ENCODE data around the gene KHK.

KHK gene

GRCh38 chr2:27049422-27050280 is 36.9 kb upstream of the KHK start:
- no peak for DNase-seq (ENCODE audit: low read depth in 1 of 2, low spot score in 1 of 2)
- TF ChIP-seq CTCF (IDR thresholded peaks at IDR 0.05; ENCODE audit: insufficient read depth, low read length): no peak
- TF ChIP-seq GABPA (IDR thresholded peaks at IDR 0.05; ENCODE audit: low read depth): no peak
- TF ChIP-seq SPI1 (IDR thresholded peaks at IDR 0.05; ENCODE audit: borderline replicate concordance, low read depth): no peak
- no peak; the same call in 1 of the 2 replicates for TF ChIP-seq POLR2AphosphoS5 (IDR thresholded peaks at IDR 0.05; ENCODE audit: low read depth)
- no peak for TF ChIP-seq REST (IDR thresholded peaks at IDR 0.05; ENCODE audit: insufficient replicate concordance, low read depth)
- peak overlapping the region; percentile 98 for H3K4me3 ChIP-seq (replicated peaks; ENCODE audit: insufficient read depth, low read length)
- H3K27me3 ChIP-seq (ENCODE audit: insufficient read depth, poor library complexity, severe bottlenecking): no peaks in the 10 kb centered on the region
- peak overlapping the region; percentile 82 for H3K27ac ChIP-seq (replicated peaks)

- Histone ChIP-seq H3K27ac (replicated peaks) (peak overlapping the region; percentile 82), H3K4me3 (replicated peaks; ENCODE audit: insufficient read depth, low read length) (peak overlapping the region; percentile 98), H3K27me3 (ENCODE audit: insufficient read depth, poor library complexity, severe bottlenecking) (no peaks in the 10 kb centered on the region)
- peak; percentile 87 to 89 for DNase-seq (ENCODE audit: low read depth in 1 of 2, low spot score in 1 of 2)
- TF ChIP-seq GABPA (IDR thresholded peaks at IDR 0.05; ENCODE audit: low read depth): no peak; the same call in 1 of the 2 replicates
- no peak for TF ChIP-seq CTCF (IDR thresholded peaks at IDR 0.05; ENCODE audit: insufficient read depth, low read length)
- no peak for TF ChIP-seq POLR2AphosphoS5 (IDR thresholded peaks at IDR 0.05; ENCODE audit: low read depth)
- TF ChIP-seq SPI1 (IDR thresholded peaks at IDR 0.05; ENCODE audit: borderline replicate concordance, low read depth): no peak
- no peak for TF ChIP-seq REST (IDR thresholded peaks at IDR 0.05; ENCODE audit: insufficient replicate concordance, low read depth)
Measured at GRCh38 chr2:27050281-27050995, 36.1 kb upstream of the KHK start.

- Histone ChIP-seq H3K27ac (replicated peaks) (peak within 1 kb of the TSS; percentile 82), H3K4me3 (replicated peaks; ENCODE audit: insufficient read depth, low read length) (peak within 1 kb of the TSS; percentile 98), H3K27me3 (ENCODE audit: insufficient read depth, poor library complexity, severe bottlenecking) (no peaks in the 10 kb centered on the region)
- TF ChIP-seq GABPA (IDR thresholded peaks at IDR 0.05; ENCODE audit: low read depth): no peak; the same call in 1 of the 2 replicates
- TF ChIP-seq CTCF (IDR thresholded peaks at IDR 0.05; ENCODE audit: insufficient read depth, low read length): no peak
- TF ChIP-seq POLR2AphosphoS5 (IDR thresholded peaks at IDR 0.05; ENCODE audit: low read depth): peak; percentile 74
- TF ChIP-seq REST (IDR thresholded peaks at IDR 0.05; ENCODE audit: insufficient replicate concordance, low read depth): no peak
- TF ChIP-seq SPI1 (IDR thresholded peaks at IDR 0.05; ENCODE audit: borderline replicate concordance, low read depth): 0 out of 2 replicates have a peak, but pooled peaks have one; percentile 6
- DNase-seq (ENCODE audit: low read depth in 1 of 2, low spot score in 1 of 2): peak; percentile 92 to 98
Measured at GRCh38 chr2:27050996-27051901, 35.3 kb upstream of the KHK start, which contains the start of gene AGBL5. AGBL5 (plus strand) TSS chr2:27051668; CDS start chr2:27052959, 1,291 bp downstream.

Measured in HL-60 (cell line).